Endothelial cell of umbilical vein (primary cell): ENCODE data around the gene WDR4. TPM values are rescaled to one million over a fixed set of nuclear protein-coding genes. Genes with fewer than 3 reads are reported as not detected.

Experiments used
- BruUV-seq: library from RNA; stranded (reverse); fragments of 400-500 nt; replicated peaks from 2 replicates; lab custom pipeline; 2021; lab: Mats Ljungman, UMichigan
- CTCF ChIA-PET: fragments of 300-600, 350-600 bp; sonication (Branson Sonifier 250); formaldehyde crosslinking; loops from one replicate; lab custom pipeline; 2021; ENCODE audit warnings: antibody characterized with exemption, inconsistent platforms; lab: Charles Lee
- POLR2A ChIA-PET: fragments of 300-600, 350-600 bp; sonication (Branson Sonifier 250); formaldehyde crosslinking; loops from one replicate; lab custom pipeline; 2021; ENCODE audit warnings: antibody characterized with exemption, inconsistent platforms; lab: Charles Lee
- DNase-seq: peaks from one replicate; pipeline ENCODE4 v3.0.0-alpha.2; 2011; ENCODE audit warnings: low read depth, low spot score
- FAIRE-seq: peaks from 2 replicates; lab custom pipeline; 2011; peaks lifted over from hg19 to GRCh38; lab: Jason Lieb, UNC
- H2AFZ ChIP-seq: 2 replicates; pipeline ENCODE4 v1.6.0; 2012; ENCODE audit warnings: low read depth, low read length, control low read depth, inconsistent platforms
- H3K27ac ChIP-seq: 2 replicates; pipeline ENCODE4 v1.5.1; 2011; ENCODE audit warnings: low read depth, mild to moderate bottlenecking, control low read depth, low read length, moderate library complexity; ENCODE audit not compliant: insufficient read depth
- H3K27me3 ChIP-seq, 2 experiments: 2 replicates each; pipeline versions ENCODE4 v1.6.0 to v1.6.1; 2011; ENCODE audit warnings: low read length in 2 of 2, mixed read lengths in 1 of 2; ENCODE audit not compliant: control insufficient read depth in 2 of 2, insufficient read depth in 2 of 2
- H3K36me3 ChIP-seq, 2 experiments: 2 replicates in 1 of 2; 3 replicates in 1 of 2; pipeline ENCODE4 v1.5.1; 2011; ENCODE audit warnings: low read length in 2 of 2, mild to moderate bottlenecking in 1 of 2, moderate library complexity in 1 of 2; ENCODE audit not compliant: control insufficient read depth in 2 of 2, insufficient read depth in 2 of 2; ENCODE audit errors: extremely low read depth in 1 of 2
- H3K4me1 ChIP-seq: 3 replicates; pipeline ENCODE4 v1.5.1; 2011; ENCODE audit warnings: mild to moderate bottlenecking, low read length; ENCODE audit not compliant: control insufficient read depth, insufficient read depth; ENCODE audit errors: extremely low read depth
- H3K4me2 ChIP-seq: 2 replicates; pipeline ENCODE4 v1.6.1; 2011; ENCODE audit warnings: low read length, control low read depth, mixed read lengths; ENCODE audit not compliant: insufficient read depth
- H3K4me3 ChIP-seq, 3 experiments: fragments of 200-600 bp in 1 of 3; sonication (generic), shearing (Covaris generic) in 1 of 3; replicated peaks in 1 of 3; 2 replicates each; pipeline ENCODE4 v1.5.1; 2011 to 2016; ENCODE audit warnings: control low read depth in 3 of 3, low read length in 3 of 3, mild to moderate bottlenecking in 2 of 3, inconsistent platforms in 1 of 3, low read depth in 1 of 3, moderate library complexity in 1 of 3; ENCODE audit not compliant: insufficient read depth in 1 of 3
- H3K79me2 ChIP-seq: 2 replicates; pipeline ENCODE4 v1.6.0; 2012; ENCODE audit warnings: low read length, inconsistent platforms; ENCODE audit not compliant: control insufficient read depth, insufficient read depth
- H3K9ac ChIP-seq: replicated peaks from 2 replicates; pipeline ENCODE3; 2011; ENCODE audit warnings: low read length, control low read depth; ENCODE audit not compliant: insufficient read depth; ENCODE audit errors: extremely low read depth
- H3K9me1 ChIP-seq: replicated peaks from 3 replicates; pipeline ENCODE4 v1.6.0; 2011; ENCODE audit warnings: mild to moderate bottlenecking, low read length; ENCODE audit not compliant: control insufficient read depth, insufficient read depth; ENCODE audit errors: extremely low read depth
- H3K9me3 ChIP-seq: replicated peaks from 2 replicates; pipeline ENCODE4 v1.5.1; 2012; ENCODE audit warnings: low read length, inconsistent platforms; ENCODE audit not compliant: control insufficient read depth, insufficient read depth
- H4K20me1 ChIP-seq: replicated peaks from 2 replicates; pipeline ENCODE3; 2011; ENCODE audit warnings: mild to moderate bottlenecking, low read length; ENCODE audit not compliant: control insufficient read depth, insufficient read depth; ENCODE audit errors: extremely low read depth
- EZH2 ChIP-seq: IDR thresholded peaks from 2 replicates; pipeline ENCODE4 v1.6.1; 2012; ENCODE audit warnings: borderline replicate concordance, low read depth, mild to moderate bottlenecking, moderate library complexity, low read length, inconsistent platforms; ENCODE audit not compliant: severe bottlenecking
- FOS ChIP-seq: IDR thresholded peaks from 2 replicates; pipeline ENCODE4 v1.6.1; 2011; ENCODE audit warnings: mild to moderate bottlenecking, low read length, moderate library complexity, borderline replicate concordance; ENCODE audit not compliant: insufficient read depth
- GATA2 ChIP-seq: IDR thresholded peaks from 2 replicates; pipeline ENCODE4 v1.7.0; 2011; ENCODE audit warnings: low read depth, mild to moderate bottlenecking, moderate library complexity, mixed read lengths, low read length; ENCODE audit not compliant: insufficient read length, insufficient read depth
- JUN ChIP-seq: IDR thresholded peaks from 2 replicates; pipeline ENCODE4 v1.6.1; 2011; ENCODE audit warnings: borderline replicate concordance, low read depth; ENCODE audit not compliant: insufficient read length, insufficient read depth
- MYC ChIP-seq: IDR thresholded peaks from one replicate; pipeline ENCODE4 v1.6.1; 2011; ENCODE audit warnings: mild to moderate bottlenecking, low read depth, low read length
- POLR2A ChIP-seq: IDR thresholded peaks from 2 replicates; pipeline ENCODE4 v1.6.1; 2012; ENCODE audit warnings: low read depth, mild to moderate bottlenecking, control low read depth, low read length
- POLR2AphosphoS5 ChIP-seq: IDR thresholded peaks from 2 replicates; pipeline ENCODE4 v1.6.1; 2012; ENCODE audit warnings: low read depth, mild to moderate bottlenecking, control low read depth, low read length, moderate library complexity; ENCODE audit not compliant: insufficient read depth
- dilution Hi-C: fragments of 300-500 bp; cut with MboI; formaldehyde crosslinking; loops from one replicate; pipeline ENCODE4 v1.15.0; 2019; ENCODE audit warnings: low sequenced_read_pairs; ENCODE audit not compliant: extremely low pct_ligation_motif_present
- intact Hi-C: fragments of 100-400 bp; cut with micrococcal nuclease; formaldehyde crosslinking; loops from one replicate; pipeline ENCODE4 v1.10.0; 2022
- polyA plus RNA-seq, 4 experiments: library from polyadenylated mRNA; depleted of rRNA in 3 of 4; stranded (reverse) in 3 of 4; unstranded in 1 of 4; fragments of >200 nt; gene quantifications; 2 replicates each; pipeline versions ENCODE4 v1.2.1 to v1.2.3, GENCODE V29; 2011 to 2012; ENCODE audit warnings: missing spikeins in 1 of 4
- total RNA-seq: library from RNA; stranded (reverse); gene quantifications from 2 replicates; pipeline ENCODE4 v1.2.3, GENCODE V29; 2021
- TF ChIP-seq, protein P1 (sequence below), 2 donors: IDR thresholded peaks; 1 replicate in 1 of 2; 2 replicates in 1 of 2; pipeline ENCODE4 v1.5.1; 2011; ENCODE audit warnings: low read length in 2 of 2, mild to moderate bottlenecking in 2 of 2, moderate library complexity in 2 of 2, control low read depth in 1 of 2, inconsistent platforms in 1 of 2, low read depth in 1 of 2; ENCODE audit not compliant: insufficient read depth in 1 of 2; ENCODE audit errors: extremely low read depth in 1 of 2
- TF ChIP-seq, protein P2 (sequence below): IDR thresholded peaks from 2 replicates; pipeline ENCODE4 v1.6.1; 2011; ENCODE audit not compliant: insufficient read depth, insufficient read length

The WDR4 gene
- total and polyA plus RNA-seq, 2 donors (not counting 3 experiments of a cell fraction or from before 2014, with no cell fraction given): 24.5 to 40.0 TPM

DNA sequence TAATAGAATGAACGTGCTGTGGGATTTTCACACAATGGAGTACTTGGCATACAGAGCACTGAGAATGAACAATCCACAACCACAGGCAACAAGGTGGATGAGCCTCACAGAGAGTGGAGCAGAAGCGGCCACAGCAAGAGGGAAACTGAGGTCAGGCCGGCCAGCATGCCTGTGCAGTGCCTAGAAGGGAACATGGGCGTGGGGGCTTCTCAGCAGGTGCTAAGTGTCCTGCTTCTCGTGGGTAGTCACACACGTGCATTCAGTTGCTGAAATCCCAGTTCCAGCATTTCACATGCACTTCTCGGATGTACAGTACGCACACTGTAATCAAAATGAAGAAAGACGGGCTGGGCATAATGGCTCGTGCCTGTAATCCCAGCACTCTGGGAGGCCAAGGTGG, 33.1 kb downstream of the WDR4 start:
- BruUV-seq: no TSS peak
- intact Hi-C loops: no loop called here

GRCh38 chr21:42845296-42845965, 33.9 kb downstream of the WDR4 start:
- Histone ChIP-seq H3K4me3 (no peak overlapping the region), H3K9me1 (no peaks in the 10 kb centered on the region), H3K9ac (no peak overlapping the region), H2AFZ (no peak overlapping the region), H3K36me3 (peaks cover 7 to 36% of the 10 kb centered on the region in 2 experiments), H3K9me3 (no peaks in the 10 kb centered on the region), H4K20me1 (no peaks in the 10 kb centered on the region), H3K4me1 (no peaks in the 10 kb centered on the region), H3K27ac (no peak overlapping the region), H3K79me2 (peaks cover 36% of the 10 kb centered on the region), H3K4me2 (no peak overlapping the region), H3K27me3 (no peaks in the 10 kb centered on the region)
- TF ChIP-seq, protein P1, sequence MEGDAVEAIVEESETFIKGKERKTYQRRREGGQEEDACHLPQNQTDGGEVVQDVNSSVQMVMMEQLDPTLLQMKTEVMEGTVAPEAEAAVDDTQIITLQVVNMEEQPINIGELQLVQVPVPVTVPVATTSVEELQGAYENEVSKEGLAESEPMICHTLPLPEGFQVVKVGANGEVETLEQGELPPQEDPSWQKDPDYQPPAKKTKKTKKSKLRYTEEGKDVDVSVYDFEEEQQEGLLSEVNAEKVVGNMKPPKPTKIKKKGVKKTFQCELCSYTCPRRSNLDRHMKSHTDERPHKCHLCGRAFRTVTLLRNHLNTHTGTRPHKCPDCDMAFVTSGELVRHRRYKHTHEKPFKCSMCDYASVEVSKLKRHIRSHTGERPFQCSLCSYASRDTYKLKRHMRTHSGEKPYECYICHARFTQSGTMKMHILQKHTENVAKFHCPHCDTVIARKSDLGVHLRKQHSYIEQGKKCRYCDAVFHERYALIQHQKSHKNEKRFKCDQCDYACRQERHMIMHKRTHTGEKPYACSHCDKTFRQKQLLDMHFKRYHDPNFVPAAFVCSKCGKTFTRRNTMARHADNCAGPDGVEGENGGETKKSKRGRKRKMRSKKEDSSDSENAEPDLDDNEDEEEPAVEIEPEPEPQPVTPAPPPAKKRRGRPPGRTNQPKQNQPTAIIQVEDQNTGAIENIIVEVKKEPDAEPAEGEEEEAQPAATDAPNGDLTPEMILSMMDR (IDR thresholded peaks at IDR 0.05; ENCODE audit: extremely low read depth in 1 of 2, insufficient read depth in 1 of 2, low read depth in 1 of 2, low read length in 2 of 2): no peak
- TF ChIP-seq MYC (no peak), EZH2 (no peak), POLR2AphosphoS5 (no peak), JUN (no peak), GATA2 (no peak), FOS (no peak), POLR2A (no peak)
- TF ChIP-seq, protein P2, sequence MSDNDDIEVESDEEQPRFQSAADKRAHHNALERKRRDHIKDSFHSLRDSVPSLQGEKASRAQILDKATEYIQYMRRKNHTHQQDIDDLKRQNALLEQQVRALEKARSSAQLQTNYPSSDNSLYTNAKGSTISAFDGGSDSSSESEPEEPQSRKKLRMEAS: no peak
- intact Hi-C loops: no loop called here
- dilution Hi-C loops: no loop called here
- BruUV-seq: no TSS peak
- DNase-seq (peak; percentile 32), FAIRE-seq (no peak)
- ChIA-PET POLR2A (no interaction called here), CTCF (interaction anchor here (1.3 kb wide), 1 partner anchor 21 kb away, joined by 3 read pairs; no protein-coding TSS in a partner anchor)

More for the DNA sequence above, 33.1 kb downstream of the WDR4 start:
- DNase-seq: no peak
- TF ChIP-seq MYC (no peak), POLR2AphosphoS5 (no peak)
- Histone ChIP-seq H3K79me2 (peaks cover 36% of the 10 kb centered on the region), H3K9me3 (no peaks in the 10 kb centered on the region), H4K20me1 (no peaks in the 10 kb centered on the region), H3K9me1 (no peaks in the 10 kb centered on the region), H2AFZ (no peak overlapping the region), H3K36me3 (peaks cover 7 to 32% of the 10 kb centered on the region in 2 experiments), H3K27me3 (no peaks in the 10 kb centered on the region), H3K27ac (no peak overlapping the region), H3K4me2 (no peak overlapping the region), H3K4me3 (no peak overlapping the region), H3K4me1 (no peaks in the 10 kb centered on the region), H3K9ac (no peak overlapping the region)
- FAIRE-seq: no peak
- dilution Hi-C loops: no loop called here
- CTCF ChIA-PET: no interaction called here
- POLR2A ChIA-PET: no interaction called here
